HepG2 (cell line): ENCODE measurements around the gene NAT14. TPM values are rescaled to one million over a fixed set of nuclear protein-coding genes. Genes with fewer than 3 reads are reported as not detected.

Experiments used
- ATF7-NPFF ChIP-seq: sonication (generic); formaldehyde crosslinking; IDR thresholded peaks from 2 replicates; pipeline ENCODE4 v1.8.1; 2023; ENCODE audit warnings: mild to moderate bottlenecking, low read depth, missing genetic modification reagents, moderate library complexity
- BCL6 ChIP-seq: IDR thresholded peaks from 2 replicates; pipeline ENCODE4 v1.6.1; 2016; ENCODE audit warnings: missing genetic modification reagents, missing compliant biosample characterization
- GABPA ChIP-seq, 2 experiments: IDR thresholded peaks; 2 replicates each; pipeline ENCODE4 v1.6.1; 2011 to 2016; ENCODE audit warnings: low read depth in 2 of 2, low read length in 1 of 2, missing biosample characterization in 1 of 2, missing genetic modification characterization in 1 of 2
- NFKB2 ChIP-seq: sonication (generic); formaldehyde crosslinking; IDR thresholded peaks from 2 replicates; pipeline ENCODE4 v1.4.0; 2020; ENCODE audit warnings: missing genetic modification reagents, borderline replicate concordance
- TMF1 ChIP-seq: sonication (generic); formaldehyde crosslinking; IDR thresholded peaks from 2 replicates; pipeline ENCODE4 v1.8.1; 2022; ENCODE audit warnings: low read depth, missing genetic modification reagents
- ZNF460 ChIP-seq: sonication (generic); formaldehyde crosslinking; IDR thresholded peaks from 2 replicates; pipeline ENCODE4 v1.5.1; 2020; ENCODE audit warnings: missing genetic modification reagents, mild to moderate bottlenecking, borderline replicate concordance
- ZNF552 ChIP-seq: sonication (generic); formaldehyde crosslinking; IDR thresholded peaks from 2 replicates; pipeline ENCODE4 v1.9.0; 2022; ENCODE audit warnings: missing genetic modification reagents, mild to moderate bottlenecking, borderline replicate concordance
- polyA plus RNA-seq, 8 experiments: library from polyadenylated mRNA; depleted of rRNA in 3 of 8; stranded (reverse) in 7 of 8; unstranded in 1 of 8; fragments of >200 nt; fragmentation: Illumina TruSeq in 4 of 8; extraction: Trizol in 4 of 8; gene quantifications; 2 replicates each; pipeline versions ENCODE4 v1.2.1 to v1.2.3, GENCODE V29; 2011 to 2016; ENCODE audit warnings: low read depth in 4 of 8, missing spikeins in 1 of 8, mixed read lengths in 1 of 8; ENCODE audit not compliant: insufficient read depth in 1 of 8
- total RNA-seq, 5 experiments: library from RNA; depleted of rRNA; stranded (reverse); fragments of >200 nt; fragmentation: Illumina TruSeq; extraction: Trizol; gene quantifications; 2 replicates each; pipeline ENCODE4 v1.2.3, GENCODE V29; 2016; ENCODE audit warnings: low read depth in 1 of 5
- TF ChIP-seq, protein P1 (sequence below): sonication (generic); formaldehyde crosslinking; conservative IDR thresholded peaks from 2 replicates; pipeline ENCODE4 v1.8.0; 2022; ENCODE audit warnings: mild to moderate bottlenecking, moderate library complexity, missing genetic modification reagents
- TF ChIP-seq, protein P2 (sequence below): IDR thresholded peaks from 2 replicates; pipeline ENCODE4 v1.6.1; 2016; ENCODE audit warnings: mild to moderate bottlenecking, missing biosample characterization, missing genetic modification reagents
- TF ChIP-seq, protein P3 (sequence below): sonication (generic); formaldehyde crosslinking; IDR thresholded peaks from 2 replicates; pipeline ENCODE4 v1.5.0; 2020; ENCODE audit warnings: mild to moderate bottlenecking, missing genetic modification reagents
- TF ChIP-seq, protein P4 (sequence below): sonication (generic); formaldehyde crosslinking; IDR thresholded peaks from 2 replicates; pipeline ENCODE4 v1.4.0; 2020; ENCODE audit warnings: missing genetic modification reagents
- TF ChIP-seq, protein P5 (sequence below): sonication (generic); formaldehyde crosslinking; IDR thresholded peaks from 2 replicates; pipeline ENCODE4 v1.4.0; 2020; ENCODE audit warnings: mild to moderate bottlenecking, missing genetic modification reagents
- TF ChIP-seq, protein P6 (sequence below): sonication (generic); formaldehyde crosslinking; IDR thresholded peaks from 2 replicates; pipeline ENCODE4 v1.4.0; 2020; ENCODE audit warnings: mild to moderate bottlenecking, missing genetic modification reagents

Gene NAT14
- total and polyA plus RNA-seq, 2 of the 13 experiments (the other 11 are each of a cell fraction or from before 2014, with no cell fraction given) = 20.7 to 22.3 TPM

DNA sequence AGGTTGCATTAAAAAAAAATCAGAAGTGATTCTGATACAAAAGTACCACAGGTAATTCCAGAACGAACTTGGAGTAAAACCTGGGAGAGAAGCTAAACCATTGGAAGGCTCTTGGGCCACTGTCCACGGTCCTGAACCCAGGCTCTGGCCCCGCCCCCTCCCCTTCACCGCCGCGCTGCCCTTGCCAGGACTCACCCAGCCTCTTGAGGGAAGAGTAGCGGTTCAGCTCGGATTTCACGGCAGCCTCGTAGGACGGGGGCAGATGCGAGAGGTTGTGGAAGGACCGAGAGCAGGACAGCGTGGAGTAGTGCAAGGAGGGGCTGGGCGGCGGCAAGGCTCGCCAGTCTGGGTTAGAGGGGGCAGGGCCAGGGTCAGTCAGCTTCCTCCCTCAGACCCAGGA is 47.6 kb upstream of the NAT14 start (continued):
- TF ChIP-seq, protein P1, sequence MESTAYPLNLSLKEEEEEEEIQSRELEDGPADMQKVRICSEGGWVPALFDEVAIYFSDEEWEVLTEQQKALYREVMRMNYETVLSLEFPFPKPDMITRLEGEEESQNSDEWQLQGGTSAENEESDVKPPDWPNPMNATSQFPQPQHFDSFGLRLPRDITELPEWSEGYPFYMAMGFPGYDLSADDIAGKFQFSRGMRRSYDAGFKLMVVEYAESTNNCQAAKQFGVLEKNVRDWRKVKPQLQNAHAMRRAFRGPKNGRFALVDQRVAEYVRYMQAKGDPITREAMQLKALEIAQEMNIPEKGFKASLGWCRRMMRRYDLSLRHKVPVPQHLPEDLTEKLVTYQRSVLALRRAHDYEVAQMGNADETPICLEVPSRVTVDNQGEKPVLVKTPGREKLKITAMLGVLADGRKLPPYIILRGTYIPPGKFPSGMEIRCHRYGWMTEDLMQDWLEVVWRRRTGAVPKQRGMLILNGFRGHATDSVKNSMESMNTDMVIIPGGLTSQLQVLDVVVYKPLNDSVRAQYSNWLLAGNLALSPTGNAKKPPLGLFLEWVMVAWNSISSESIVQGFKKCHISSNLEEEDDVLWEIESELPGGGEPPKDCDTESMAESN (CRISPR knock-in tag) = peak; percentile 57; the same call in 1 of the 2 replicates
- peak; percentile 30; the same call in 1 of the 2 replicates for TF ChIP-seq ATF7-NPFF (CRISPR knock-in tag)
- TF ChIP-seq GABPA (IDR thresholded peaks at IDR 0.05; ENCODE audit: low read depth, low read length) = no peak
- TF ChIP-seq GABPA (CRISPR knock-in tag; IDR thresholded peaks at IDR 0.05; ENCODE audit: low read depth) = no peak
- peak; percentile 36; the same call in 1 of the 2 replicates for TF ChIP-seq BCL6 (CRISPR knock-in tag)
- TF ChIP-seq, protein P2, sequence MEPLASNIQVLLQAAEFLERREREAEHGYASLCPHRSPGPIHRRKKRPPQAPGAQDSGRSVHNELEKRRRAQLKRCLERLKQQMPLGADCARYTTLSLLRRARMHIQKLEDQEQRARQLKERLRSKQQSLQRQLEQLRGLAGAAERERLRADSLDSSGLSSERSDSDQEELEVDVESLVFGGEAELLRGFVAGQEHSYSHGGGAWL = peak; percentile 88; the same call in 1 of the 2 replicates
- TF ChIP-seq, protein P3, sequence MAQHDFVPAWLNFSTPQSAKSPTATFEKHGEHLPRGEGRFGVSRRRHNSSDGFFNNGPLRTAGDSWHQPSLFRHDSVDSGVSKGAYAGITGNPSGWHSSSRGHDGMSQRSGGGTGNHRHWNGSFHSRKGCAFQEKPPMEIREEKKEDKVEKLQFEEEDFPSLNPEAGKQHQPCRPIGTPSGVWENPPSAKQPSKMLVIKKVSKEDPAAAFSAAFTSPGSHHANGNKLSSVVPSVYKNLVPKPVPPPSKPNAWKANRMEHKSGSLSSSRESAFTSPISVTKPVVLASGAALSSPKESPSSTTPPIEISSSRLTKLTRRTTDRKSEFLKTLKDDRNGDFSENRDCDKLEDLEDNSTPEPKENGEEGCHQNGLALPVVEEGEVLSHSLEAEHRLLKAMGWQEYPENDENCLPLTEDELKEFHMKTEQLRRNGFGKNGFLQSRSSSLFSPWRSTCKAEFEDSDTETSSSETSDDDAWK (CRISPR knock-in tag) = no peak
- TF ChIP-seq, protein P4, sequence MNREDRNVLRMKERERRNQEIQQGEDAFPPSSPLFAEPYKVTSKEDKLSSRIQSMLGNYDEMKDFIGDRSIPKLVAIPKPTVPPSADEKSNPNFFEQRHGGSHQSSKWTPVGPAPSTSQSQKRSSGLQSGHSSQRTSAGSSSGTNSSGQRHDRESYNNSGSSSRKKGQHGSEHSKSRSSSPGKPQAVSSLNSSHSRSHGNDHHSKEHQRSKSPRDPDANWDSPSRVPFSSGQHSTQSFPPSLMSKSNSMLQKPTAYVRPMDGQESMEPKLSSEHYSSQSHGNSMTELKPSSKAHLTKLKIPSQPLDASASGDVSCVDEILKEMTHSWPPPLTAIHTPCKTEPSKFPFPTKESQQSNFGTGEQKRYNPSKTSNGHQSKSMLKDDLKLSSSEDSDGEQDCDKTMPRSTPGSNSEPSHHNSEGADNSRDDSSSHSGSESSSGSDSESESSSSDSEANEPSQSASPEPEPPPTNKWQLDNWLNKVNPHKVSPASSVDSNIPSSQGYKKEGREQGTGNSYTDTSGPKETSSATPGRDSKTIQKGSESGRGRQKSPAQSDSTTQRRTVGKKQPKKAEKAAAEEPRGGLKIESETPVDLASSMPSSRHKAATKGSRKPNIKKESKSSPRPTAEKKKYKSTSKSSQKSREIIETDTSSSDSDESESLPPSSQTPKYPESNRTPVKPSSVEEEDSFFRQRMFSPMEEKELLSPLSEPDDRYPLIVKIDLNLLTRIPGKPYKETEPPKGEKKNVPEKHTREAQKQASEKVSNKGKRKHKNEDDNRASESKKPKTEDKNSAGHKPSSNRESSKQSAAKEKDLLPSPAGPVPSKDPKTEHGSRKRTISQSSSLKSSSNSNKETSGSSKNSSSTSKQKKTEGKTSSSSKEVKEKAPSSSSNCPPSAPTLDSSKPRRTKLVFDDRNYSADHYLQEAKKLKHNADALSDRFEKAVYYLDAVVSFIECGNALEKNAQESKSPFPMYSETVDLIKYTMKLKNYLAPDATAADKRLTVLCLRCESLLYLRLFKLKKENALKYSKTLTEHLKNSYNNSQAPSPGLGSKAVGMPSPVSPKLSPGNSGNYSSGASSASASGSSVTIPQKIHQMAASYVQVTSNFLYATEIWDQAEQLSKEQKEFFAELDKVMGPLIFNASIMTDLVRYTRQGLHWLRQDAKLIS = no peak
- TF ChIP-seq, protein P5, sequence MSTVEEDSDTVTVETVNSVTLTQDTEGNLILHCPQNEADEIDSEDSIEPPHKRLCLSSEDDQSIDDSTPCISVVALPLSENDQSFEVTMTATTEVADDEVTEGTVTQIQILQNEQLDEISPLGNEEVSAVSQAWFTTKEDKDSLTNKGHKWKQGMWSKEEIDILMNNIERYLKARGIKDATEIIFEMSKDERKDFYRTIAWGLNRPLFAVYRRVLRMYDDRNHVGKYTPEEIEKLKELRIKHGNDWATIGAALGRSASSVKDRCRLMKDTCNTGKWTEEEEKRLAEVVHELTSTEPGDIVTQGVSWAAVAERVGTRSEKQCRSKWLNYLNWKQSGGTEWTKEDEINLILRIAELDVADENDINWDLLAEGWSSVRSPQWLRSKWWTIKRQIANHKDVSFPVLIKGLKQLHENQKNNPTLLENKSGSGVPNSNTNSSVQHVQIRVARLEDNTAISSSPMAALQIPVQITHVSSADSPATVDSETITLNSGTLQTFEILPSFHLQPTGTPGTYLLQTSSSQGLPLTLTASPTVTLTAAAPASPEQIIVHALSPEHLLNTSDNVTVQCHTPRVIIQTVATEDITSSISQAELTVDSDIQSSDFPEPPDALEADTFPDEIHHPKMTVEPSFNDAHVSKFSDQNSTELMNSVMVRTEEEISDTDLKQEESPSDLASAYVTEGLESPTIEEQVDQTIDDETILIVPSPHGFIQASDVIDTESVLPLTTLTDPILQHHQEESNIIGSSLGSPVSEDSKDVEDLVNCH = no peak
- TF ChIP-seq NFKB2 = peak; percentile 84
- no peak for TF ChIP-seq ZNF460
- TF ChIP-seq ZNF552 (CRISPR knock-in tag) = no peak
- peak; percentile 56; the same call in 1 of the 2 replicates for TF ChIP-seq TMF1
- TF ChIP-seq, protein P6, sequence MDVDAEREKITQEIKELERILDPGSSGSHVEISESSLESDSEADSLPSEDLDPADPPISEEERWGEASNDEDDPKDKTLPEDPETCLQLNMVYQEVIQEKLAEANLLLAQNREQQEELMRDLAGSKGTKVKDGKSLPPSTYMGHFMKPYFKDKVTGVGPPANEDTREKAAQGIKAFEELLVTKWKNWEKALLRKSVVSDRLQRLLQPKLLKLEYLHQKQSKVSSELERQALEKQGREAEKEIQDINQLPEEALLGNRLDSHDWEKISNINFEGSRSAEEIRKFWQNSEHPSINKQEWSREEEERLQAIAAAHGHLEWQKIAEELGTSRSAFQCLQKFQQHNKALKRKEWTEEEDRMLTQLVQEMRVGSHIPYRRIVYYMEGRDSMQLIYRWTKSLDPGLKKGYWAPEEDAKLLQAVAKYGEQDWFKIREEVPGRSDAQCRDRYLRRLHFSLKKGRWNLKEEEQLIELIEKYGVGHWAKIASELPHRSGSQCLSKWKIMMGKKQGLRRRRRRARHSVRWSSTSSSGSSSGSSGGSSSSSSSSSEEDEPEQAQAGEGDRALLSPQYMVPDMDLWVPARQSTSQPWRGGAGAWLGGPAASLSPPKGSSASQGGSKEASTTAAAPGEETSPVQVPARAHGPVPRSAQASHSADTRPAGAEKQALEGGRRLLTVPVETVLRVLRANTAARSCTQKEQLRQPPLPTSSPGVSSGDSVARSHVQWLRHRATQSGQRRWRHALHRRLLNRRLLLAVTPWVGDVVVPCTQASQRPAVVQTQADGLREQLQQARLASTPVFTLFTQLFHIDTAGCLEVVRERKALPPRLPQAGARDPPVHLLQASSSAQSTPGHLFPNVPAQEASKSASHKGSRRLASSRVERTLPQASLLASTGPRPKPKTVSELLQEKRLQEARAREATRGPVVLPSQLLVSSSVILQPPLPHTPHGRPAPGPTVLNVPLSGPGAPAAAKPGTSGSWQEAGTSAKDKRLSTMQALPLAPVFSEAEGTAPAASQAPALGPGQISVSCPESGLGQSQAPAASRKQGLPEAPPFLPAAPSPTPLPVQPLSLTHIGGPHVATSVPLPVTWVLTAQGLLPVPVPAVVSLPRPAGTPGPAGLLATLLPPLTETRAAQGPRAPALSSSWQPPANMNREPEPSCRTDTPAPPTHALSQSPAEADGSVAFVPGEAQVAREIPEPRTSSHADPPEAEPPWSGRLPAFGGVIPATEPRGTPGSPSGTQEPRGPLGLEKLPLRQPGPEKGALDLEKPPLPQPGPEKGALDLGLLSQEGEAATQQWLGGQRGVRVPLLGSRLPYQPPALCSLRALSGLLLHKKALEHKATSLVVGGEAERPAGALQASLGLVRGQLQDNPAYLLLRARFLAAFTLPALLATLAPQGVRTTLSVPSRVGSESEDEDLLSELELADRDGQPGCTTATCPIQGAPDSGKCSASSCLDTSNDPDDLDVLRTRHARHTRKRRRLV (CRISPR knock-in tag) = no peak
